ENCODE results near the gene CRYGN. TPM values are rescaled to one million over a fixed set of nuclear protein-coding genes. Genes with fewer than 3 reads are reported as not detected.

Gene CRYGN
- polyA plus RNA-seq, 1 donor (not counting 4 experiments of a cell fraction or from before 2014, with no cell fraction given): not detected

- dilution Hi-C loops (cut with MboI; ENCODE audit: extremely low pct_ligation_motif_present, low sequenced_read_pairs): no loop called here
- TF ChIP-seq, protein P1, sequence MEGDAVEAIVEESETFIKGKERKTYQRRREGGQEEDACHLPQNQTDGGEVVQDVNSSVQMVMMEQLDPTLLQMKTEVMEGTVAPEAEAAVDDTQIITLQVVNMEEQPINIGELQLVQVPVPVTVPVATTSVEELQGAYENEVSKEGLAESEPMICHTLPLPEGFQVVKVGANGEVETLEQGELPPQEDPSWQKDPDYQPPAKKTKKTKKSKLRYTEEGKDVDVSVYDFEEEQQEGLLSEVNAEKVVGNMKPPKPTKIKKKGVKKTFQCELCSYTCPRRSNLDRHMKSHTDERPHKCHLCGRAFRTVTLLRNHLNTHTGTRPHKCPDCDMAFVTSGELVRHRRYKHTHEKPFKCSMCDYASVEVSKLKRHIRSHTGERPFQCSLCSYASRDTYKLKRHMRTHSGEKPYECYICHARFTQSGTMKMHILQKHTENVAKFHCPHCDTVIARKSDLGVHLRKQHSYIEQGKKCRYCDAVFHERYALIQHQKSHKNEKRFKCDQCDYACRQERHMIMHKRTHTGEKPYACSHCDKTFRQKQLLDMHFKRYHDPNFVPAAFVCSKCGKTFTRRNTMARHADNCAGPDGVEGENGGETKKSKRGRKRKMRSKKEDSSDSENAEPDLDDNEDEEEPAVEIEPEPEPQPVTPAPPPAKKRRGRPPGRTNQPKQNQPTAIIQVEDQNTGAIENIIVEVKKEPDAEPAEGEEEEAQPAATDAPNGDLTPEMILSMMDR (optimal IDR thresholded peaks at IDR 0.05 in 1 of 3, IDR thresholded peaks at IDR 0.05 in 1 of 3, conservative IDR thresholded peaks at IDR 0.05 in 1 of 3; ENCODE audit: extremely low read depth in 1 of 3, insufficient read depth in 2 of 3, low read length in 3 of 3): no peak
- no peak for TF ChIP-seq EZH2 (IDR thresholded peaks at IDR 0.05; ENCODE audit: low read length)
- Histone ChIP-seq H3K4me3 (ENCODE audit: control insufficient read depth in 2 of 3, extremely low read depth in 1 of 3, insufficient read depth in 2 of 3, low read depth in 1 of 3, low read length in 3 of 3) (no peak overlapping the region), H3K27me3 (ENCODE audit: control insufficient read depth, extremely low read depth, insufficient read depth, low read length) (peaks cover 5% of the 10 kb centered on the region), H3K9ac (ENCODE audit: control insufficient read depth, extremely low read depth, insufficient read depth, low read length) (no peak overlapping the region), H3K79me2 (ENCODE audit: control insufficient read depth, insufficient read depth, low read length) (no peaks in the 10 kb centered on the region), H2AFZ (ENCODE audit: control insufficient read depth, low read length) (no peak overlapping the region), H3K4me1 (ENCODE audit: control insufficient read depth, extremely low read depth, insufficient read depth, low read length) (peaks cover 5% of the 10 kb centered on the region), H4K20me1 (ENCODE audit: control insufficient read depth, extremely low read depth, insufficient read depth, low read length) (no peaks in the 10 kb centered on the region), H3K27ac (ENCODE audit: control insufficient read depth, insufficient read depth, low read length) (no peak overlapping the region), H3K4me2 (ENCODE audit: control insufficient read depth, extremely low read depth, insufficient read depth, low read depth, low read length) (peak overlapping the region; percentile 34), H3K9me1 (ENCODE audit: control insufficient read depth, extremely low read depth, insufficient read depth, low read length) (no peaks in the 10 kb centered on the region), H3K9me3 (ENCODE audit: control insufficient read depth, low read depth, low read length) (peaks cover 4% of the 10 kb centered on the region), H3K36me3 (ENCODE audit: control insufficient read depth in 2 of 2, extremely low read depth in 1 of 2, insufficient read depth in 2 of 2, low read length in 2 of 2) (no peaks in the 10 kb centered on the region)
- no peak for DNase-seq (ENCODE audit: low read depth, low spot score)
- no peak for FAIRE-seq
Measured at GRCh38 chr7:151426904-151427704, 12.8 kb downstream of the CRYGN start.

DNA sequence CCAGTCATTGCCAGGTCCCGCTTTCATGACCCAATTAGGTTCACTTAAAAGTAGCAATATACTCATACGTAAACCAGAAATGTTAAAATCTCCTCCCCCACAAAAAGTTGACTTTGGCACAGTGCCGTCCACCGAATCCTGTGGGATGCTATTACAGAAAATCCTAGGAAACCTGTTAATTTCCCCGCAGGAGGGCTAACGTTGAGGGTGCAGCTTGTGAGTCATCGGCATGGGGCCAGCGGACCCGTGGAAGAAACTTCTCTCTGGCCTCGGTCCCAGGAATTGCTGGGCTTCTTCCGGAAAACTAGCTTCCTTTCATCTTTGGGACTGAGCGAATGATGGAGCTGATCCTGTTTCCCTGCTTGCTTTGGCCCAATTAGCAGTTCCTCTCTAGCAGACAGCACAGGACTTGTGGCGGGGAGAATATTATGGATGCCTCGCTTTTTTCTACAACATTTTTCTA lies 13.5 kb downstream of the CRYGN start:
- Histone ChIP-seq H3K9me3 (ENCODE audit: control insufficient read depth, low read depth, low read length) (peaks cover 9% of the 10 kb centered on the region), H3K79me2 (ENCODE audit: control insufficient read depth, insufficient read depth, low read length) (no peaks in the 10 kb centered on the region), H3K4me2 (ENCODE audit: control insufficient read depth, extremely low read depth, insufficient read depth, low read depth, low read length) (peak overlapping the region; percentile 34), H3K9me1 (ENCODE audit: control insufficient read depth, extremely low read depth, insufficient read depth, low read length) (no peaks in the 10 kb centered on the region), H4K20me1 (ENCODE audit: control insufficient read depth, extremely low read depth, insufficient read depth, low read length) (no peaks in the 10 kb centered on the region), H3K36me3 (ENCODE audit: control insufficient read depth in 2 of 2, extremely low read depth in 1 of 2, insufficient read depth in 2 of 2, low read length in 2 of 2) (no peaks in the 10 kb centered on the region), H2AFZ (ENCODE audit: control insufficient read depth, low read length) (no peak overlapping the region), H3K27me3 (ENCODE audit: control insufficient read depth, extremely low read depth, insufficient read depth, low read length) (peaks cover 5% of the 10 kb centered on the region), H3K4me1 (ENCODE audit: control insufficient read depth, extremely low read depth, insufficient read depth, low read length) (peaks cover 5% of the 10 kb centered on the region), H3K9ac (ENCODE audit: control insufficient read depth, extremely low read depth, insufficient read depth, low read length) (no peak overlapping the region), H3K4me3 (ENCODE audit: control insufficient read depth in 2 of 3, extremely low read depth in 1 of 3, insufficient read depth in 2 of 3, low read depth in 1 of 3, low read length in 3 of 3) (no peak overlapping the region), H3K27ac (ENCODE audit: control insufficient read depth, insufficient read depth, low read length) (no peak overlapping the region)
- TF ChIP-seq, protein P1 (optimal IDR thresholded peaks at IDR 0.05 in 1 of 3, IDR thresholded peaks at IDR 0.05 in 1 of 3, conservative IDR thresholded peaks at IDR 0.05 in 1 of 3; ENCODE audit: extremely low read depth in 1 of 3, insufficient read depth in 2 of 3, low read length in 3 of 3): no peak
- TF ChIP-seq EZH2 (IDR thresholded peaks at IDR 0.05; ENCODE audit: low read length): no peak
- DNase-seq (ENCODE audit: low read depth, low spot score) (no peak), FAIRE-seq (no peak)
- dilution Hi-C loops (cut with MboI; ENCODE audit: extremely low pct_ligation_motif_present, low sequenced_read_pairs): no loop called here

All from keratinocyte (primary cell).